ENCODE measurements around the gene HEG1.
"Not testable (repeated sequence)": the region's sequence is repeated elsewhere in the genome, so short reads cannot be mapped to it uniquely, and the experiment has no call there.

Gene HEG1

DNA sequence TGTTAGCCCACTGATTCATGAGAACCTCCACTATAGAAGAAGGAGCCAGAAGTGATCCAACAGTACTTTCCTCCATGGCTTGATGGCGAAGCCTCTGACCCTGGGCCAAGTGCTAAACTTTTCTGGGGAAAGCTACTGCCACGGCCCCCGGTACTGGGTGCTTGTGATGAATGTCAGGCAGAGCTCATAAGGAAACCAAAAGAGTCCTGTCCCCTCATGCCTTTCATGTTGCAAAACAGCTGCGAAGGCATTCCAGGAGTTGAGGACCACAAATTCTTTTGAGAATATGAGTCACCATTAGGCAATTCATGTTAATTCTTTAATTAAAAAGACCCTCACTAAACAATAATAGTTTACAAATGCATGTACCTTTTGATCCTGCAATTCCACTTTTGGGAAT is 26.5 kb upstream of the HEG1 start:
- not testable (repeated sequence) for H3K79me2 ChIP-seq (ENCODE audit: control insufficient read depth, insufficient read depth, low read length, unreplicated experiment); H3K36me3 ChIP-seq (ENCODE audit: insufficient read depth, low read length); H3K27ac ChIP-seq (ENCODE audit: low read depth, low read length); H3K27me3 ChIP-seq (ENCODE audit: insufficient read depth, low read length); H3K4me3 ChIP-seq (ENCODE audit: low read depth, low read length); H2AFZ ChIP-seq (ENCODE audit: low read length, unreplicated experiment)
- peaks cover 31% of the 10 kb centered on the region for H3K4me1 ChIP-seq (ENCODE audit: control insufficient read depth, insufficient read depth, low read length, unreplicated experiment)

DNA sequence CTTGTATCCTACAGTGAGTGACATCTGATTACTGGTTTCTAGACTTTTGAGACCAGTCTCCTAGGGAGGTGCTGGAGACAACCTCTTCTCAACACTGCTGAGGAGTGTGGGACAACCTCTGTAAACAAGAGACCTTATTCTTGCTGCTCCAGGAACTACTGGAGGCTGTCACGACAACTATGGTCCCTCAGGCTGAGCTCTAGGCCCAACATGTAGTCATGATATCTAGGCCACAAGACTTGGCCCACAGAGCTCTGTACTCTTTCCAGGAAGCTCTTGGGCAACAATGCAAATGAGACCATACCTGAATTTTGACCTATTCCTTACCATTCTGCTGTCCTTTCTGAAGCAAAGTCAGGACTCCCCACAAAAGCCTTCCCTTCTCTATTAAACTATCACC is 24.3 kb upstream of the HEG1 start:
- Histone ChIP-seq H3K27ac (ENCODE audit: low read depth, low read length) (no peak overlapping the region), H3K4me1 (ENCODE audit: control insufficient read depth, insufficient read depth, low read length, unreplicated experiment) (peaks cover 28% of the 10 kb centered on the region), H2AFZ (ENCODE audit: low read length, unreplicated experiment) (no peak overlapping the region), H3K27me3 (ENCODE audit: insufficient read depth, low read length) (no peaks in the 10 kb centered on the region), H3K79me2 (ENCODE audit: control insufficient read depth, insufficient read depth, low read length, unreplicated experiment) (no peaks in the 10 kb centered on the region), H3K4me3 (ENCODE audit: low read depth, low read length) (no peak overlapping the region), H3K36me3 (ENCODE audit: insufficient read depth, low read length) (no peaks in the 10 kb centered on the region)

DNA sequence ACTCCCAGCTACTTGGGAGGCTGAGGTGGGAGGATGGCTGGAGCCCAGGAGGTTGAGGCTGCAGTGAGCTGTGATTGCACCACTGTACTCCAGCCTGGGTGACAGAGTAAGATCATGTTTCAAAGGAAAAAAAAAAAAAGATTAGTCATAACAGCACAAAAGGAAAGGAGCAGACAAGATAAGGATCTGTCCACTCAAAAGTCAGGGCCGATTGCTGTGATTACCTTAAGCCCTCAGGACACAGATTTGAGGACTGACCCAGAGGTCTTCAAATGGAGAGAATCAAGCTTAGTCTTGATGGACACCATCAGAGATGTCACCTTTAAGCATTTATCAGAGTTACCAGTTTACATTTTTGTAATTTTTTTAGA is 23.9 kb upstream of the HEG1 start:
- Histone ChIP-seq H3K27me3 (ENCODE audit: insufficient read depth, low read length) (no peaks in the 10 kb centered on the region), H3K36me3 (ENCODE audit: insufficient read depth, low read length) (no peaks in the 10 kb centered on the region), H3K27ac (ENCODE audit: low read depth, low read length) (no peak overlapping the region), H3K4me3 (ENCODE audit: low read depth, low read length) (no peak overlapping the region), H2AFZ (ENCODE audit: low read length, unreplicated experiment) (no peak overlapping the region), H3K4me1 (ENCODE audit: control insufficient read depth, insufficient read depth, low read length, unreplicated experiment) (peaks cover 26% of the 10 kb centered on the region), H3K79me2 (ENCODE audit: control insufficient read depth, insufficient read depth, low read length, unreplicated experiment) (no peaks in the 10 kb centered on the region)

DNA sequence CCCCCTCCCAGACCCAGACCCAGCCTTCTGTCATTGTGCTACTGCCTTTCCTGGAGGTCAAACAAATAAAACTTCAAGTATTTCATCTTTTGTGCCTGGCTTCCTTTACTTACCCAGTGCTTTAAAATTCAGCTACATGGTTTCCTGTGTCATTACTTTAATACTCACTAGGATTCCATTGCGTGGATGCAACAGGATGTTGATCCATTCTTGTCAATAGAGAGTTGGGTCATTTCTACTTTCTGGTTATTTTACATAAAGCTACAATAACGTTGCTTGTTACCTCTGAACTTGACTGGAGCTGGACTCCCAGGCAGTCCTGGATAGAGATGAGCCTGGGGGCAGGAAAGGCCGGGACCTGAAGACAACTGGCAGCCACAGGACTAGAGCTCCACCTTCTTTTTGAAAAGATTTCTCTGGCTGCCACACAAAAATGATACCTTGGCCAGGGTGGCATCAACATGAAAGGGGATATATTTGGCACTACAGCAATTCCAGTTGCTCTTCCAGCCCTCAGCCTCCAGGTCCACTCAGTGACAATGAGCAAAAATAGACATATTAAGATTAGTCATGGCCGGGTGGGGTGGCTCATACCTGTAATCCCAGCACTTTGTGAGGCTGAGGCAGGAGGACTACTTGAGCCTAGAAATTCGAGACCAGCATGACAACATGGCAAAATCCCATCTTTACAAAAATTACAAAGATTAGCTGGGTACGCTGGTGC is 23.3 kb upstream of the HEG1 start:
- Histone ChIP-seq H3K27me3 (ENCODE audit: insufficient read depth, low read length) (no peaks in the 10 kb centered on the region), H3K36me3 (ENCODE audit: insufficient read depth, low read length) (no peaks in the 10 kb centered on the region), H3K4me3 (ENCODE audit: low read depth, low read length) (no peak overlapping the region), H3K79me2 (ENCODE audit: control insufficient read depth, insufficient read depth, low read length, unreplicated experiment) (no peaks in the 10 kb centered on the region), H3K4me1 (ENCODE audit: control insufficient read depth, insufficient read depth, low read length, unreplicated experiment) (peaks cover 26% of the 10 kb centered on the region), H3K27ac (ENCODE audit: low read depth, low read length) (no peak overlapping the region), H2AFZ (ENCODE audit: low read length, unreplicated experiment) (no peak overlapping the region)

DNA sequence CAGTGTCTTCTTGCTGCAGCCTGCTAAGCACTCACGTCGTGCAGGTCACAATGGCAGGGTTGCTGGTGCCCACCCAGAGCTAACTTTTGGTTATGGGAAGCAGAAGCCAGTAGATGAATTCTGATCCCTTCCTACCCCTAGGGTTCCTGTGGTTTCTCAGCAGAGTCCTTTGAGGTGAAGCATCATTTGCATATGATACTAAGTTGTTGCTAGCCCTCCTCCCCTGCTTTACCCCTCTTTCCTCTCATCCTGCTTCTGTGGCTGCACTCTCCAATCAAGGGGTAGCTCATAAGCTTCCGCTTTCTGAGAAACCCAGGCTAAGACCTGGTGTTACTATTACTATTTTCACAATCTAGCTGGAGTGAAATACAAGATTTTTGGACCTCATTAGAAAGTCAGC is 22.1 kb upstream of the HEG1 start:
- Histone ChIP-seq H2AFZ (ENCODE audit: low read length, unreplicated experiment) (no peak overlapping the region), H3K27me3 (ENCODE audit: insufficient read depth, low read length) (no peaks in the 10 kb centered on the region), H3K4me3 (ENCODE audit: low read depth, low read length) (no peak overlapping the region), H3K36me3 (ENCODE audit: insufficient read depth, low read length) (no peaks in the 10 kb centered on the region), H3K27ac (ENCODE audit: low read depth, low read length) (no peak overlapping the region), H3K79me2 (ENCODE audit: control insufficient read depth, insufficient read depth, low read length, unreplicated experiment) (no peaks in the 10 kb centered on the region), H3K4me1 (ENCODE audit: control insufficient read depth, insufficient read depth, low read length, unreplicated experiment) (peaks cover 23% of the 10 kb centered on the region)

DNA sequence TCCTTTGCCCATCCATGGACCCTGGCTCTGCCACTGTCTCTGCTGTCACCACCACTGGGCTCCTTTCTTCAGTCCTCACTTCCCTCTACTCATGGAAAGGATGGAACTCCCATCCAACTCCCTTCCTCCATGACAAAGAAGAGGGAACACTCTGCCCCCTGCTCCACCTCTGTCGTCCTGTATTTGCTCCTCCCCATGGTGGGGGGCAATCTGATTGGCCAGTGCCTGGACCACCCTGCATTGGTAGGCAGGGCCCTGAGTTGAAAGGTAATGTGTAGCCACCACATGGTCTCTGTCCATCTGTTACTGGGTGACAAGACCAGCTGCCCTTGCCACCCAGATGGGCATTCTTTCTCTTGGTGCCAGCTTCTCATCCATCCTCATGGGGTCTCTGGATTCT is 20.7 kb upstream of the HEG1 start:
- Histone ChIP-seq H3K36me3 (ENCODE audit: insufficient read depth, low read length) (no peaks in the 10 kb centered on the region), H3K4me3 (ENCODE audit: low read depth, low read length) (no peak overlapping the region), H2AFZ (ENCODE audit: low read length, unreplicated experiment) (no peak overlapping the region), H3K79me2 (ENCODE audit: control insufficient read depth, insufficient read depth, low read length, unreplicated experiment) (no peaks in the 10 kb centered on the region), H3K27ac (ENCODE audit: low read depth, low read length) (no peak overlapping the region), H3K4me1 (ENCODE audit: control insufficient read depth, insufficient read depth, low read length, unreplicated experiment) (peaks cover 11% of the 10 kb centered on the region), H3K27me3 (ENCODE audit: insufficient read depth, low read length) (no peaks in the 10 kb centered on the region)

DNA sequence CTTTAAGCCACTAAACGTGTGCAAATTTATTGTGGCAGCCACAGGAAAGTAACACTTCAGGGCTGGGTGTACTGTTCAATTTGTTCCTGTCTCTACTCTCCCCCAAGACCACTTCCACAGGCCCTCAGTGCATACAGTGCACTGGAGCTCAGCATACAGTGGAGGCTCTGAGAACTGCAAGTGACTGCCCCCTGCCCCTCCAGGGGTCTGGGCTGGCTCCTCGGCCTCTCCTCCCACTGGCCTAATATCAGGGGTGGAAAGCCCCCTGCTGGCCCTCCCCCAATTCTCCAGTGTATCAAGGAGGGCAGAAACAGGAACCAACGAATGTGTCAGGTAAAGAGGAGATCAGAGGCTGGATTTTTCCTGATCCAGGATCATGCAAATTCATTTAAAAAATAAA is 19.9 kb upstream of the HEG1 start:
- no peak overlapping the region for H3K27ac ChIP-seq (ENCODE audit: low read depth, low read length)
- no peaks in the 10 kb centered on the region for H3K36me3 ChIP-seq (ENCODE audit: insufficient read depth, low read length)
- H3K79me2 ChIP-seq (ENCODE audit: control insufficient read depth, insufficient read depth, low read length, unreplicated experiment): no peaks in the 10 kb centered on the region
- peaks cover 11% of the 10 kb centered on the region for H3K4me1 ChIP-seq (ENCODE audit: control insufficient read depth, insufficient read depth, low read length, unreplicated experiment)
- no peak overlapping the region for H3K4me3 ChIP-seq (ENCODE audit: low read depth, low read length)
- H2AFZ ChIP-seq (ENCODE audit: low read length, unreplicated experiment): no peak overlapping the region
- H3K27me3 ChIP-seq (ENCODE audit: insufficient read depth, low read length): no peaks in the 10 kb centered on the region

DNA sequence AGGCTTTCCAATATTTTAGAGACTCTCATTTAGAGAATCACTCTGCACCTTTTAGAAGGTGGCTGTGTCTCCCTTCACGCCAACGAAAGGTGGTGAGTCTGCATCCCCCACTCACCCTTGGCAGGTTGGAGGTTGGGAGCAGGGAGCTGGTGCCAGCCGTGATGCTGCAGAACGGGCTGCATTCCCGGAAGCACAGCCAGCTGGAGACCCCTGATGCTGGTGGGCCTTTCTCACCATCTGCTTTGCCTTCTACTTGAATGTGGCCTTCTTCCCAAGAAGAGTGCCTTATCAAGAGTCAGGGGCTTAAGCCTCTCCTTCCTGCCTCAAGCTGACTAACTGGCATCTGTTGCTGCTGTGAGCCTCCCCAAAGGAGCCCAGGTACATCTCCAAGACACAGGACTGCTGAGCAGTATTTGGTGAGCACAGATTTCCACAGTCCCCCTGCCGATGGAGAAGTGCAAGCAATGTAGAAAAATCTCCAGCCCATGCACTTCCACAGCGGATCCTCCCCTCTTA is 17.7 kb upstream of the HEG1 start:
- H3K27ac ChIP-seq (ENCODE audit: low read depth, low read length): no peak overlapping the region
- H3K36me3 ChIP-seq (ENCODE audit: insufficient read depth, low read length): no peaks in the 10 kb centered on the region
- H3K27me3 ChIP-seq (ENCODE audit: insufficient read depth, low read length): no peaks in the 10 kb centered on the region
- no peak overlapping the region for H2AFZ ChIP-seq (ENCODE audit: low read length, unreplicated experiment)
- no peaks in the 10 kb centered on the region for H3K4me1 ChIP-seq (ENCODE audit: control insufficient read depth, insufficient read depth, low read length, unreplicated experiment)
- no peak overlapping the region for H3K4me3 ChIP-seq (ENCODE audit: low read depth, low read length)
- H3K79me2 ChIP-seq (ENCODE audit: control insufficient read depth, insufficient read depth, low read length, unreplicated experiment): no peaks in the 10 kb centered on the region

DNA sequence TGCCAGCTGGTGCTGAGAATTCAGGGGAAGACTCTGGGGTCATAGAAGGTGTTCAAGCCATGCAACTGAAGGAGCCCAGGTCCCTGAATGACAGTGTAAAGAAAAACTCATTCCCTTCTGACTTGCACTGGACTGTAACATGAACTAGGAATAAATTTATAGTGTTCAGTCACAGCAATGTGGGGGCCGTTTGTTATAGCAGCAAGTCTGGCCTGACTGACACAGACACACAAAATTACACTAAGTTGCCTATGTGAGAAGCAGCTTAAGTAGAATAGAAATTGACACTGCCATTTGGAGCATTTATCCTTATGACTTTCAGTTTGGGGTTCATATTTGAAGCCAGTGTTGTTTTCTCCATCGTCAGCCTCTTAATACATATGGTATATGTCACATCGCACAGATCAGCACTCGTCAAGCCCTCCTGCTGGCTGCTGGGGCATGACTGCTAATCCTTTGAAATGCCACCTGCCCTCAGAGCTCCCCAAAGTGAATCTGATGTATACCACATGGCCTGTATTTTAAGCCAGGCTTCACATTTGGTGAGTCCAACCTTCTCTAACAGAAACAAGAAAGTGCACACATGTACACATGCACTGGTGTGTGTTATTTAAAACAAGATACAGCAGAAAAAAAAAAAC is 17.1 kb upstream of the HEG1 start:
- no peaks in the 10 kb centered on the region for H3K79me2 ChIP-seq (ENCODE audit: control insufficient read depth, insufficient read depth, low read length, unreplicated experiment)
- no peak overlapping the region for H3K27ac ChIP-seq (ENCODE audit: low read depth, low read length)
- H3K27me3 ChIP-seq (ENCODE audit: insufficient read depth, low read length): no peaks in the 10 kb centered on the region
- H3K36me3 ChIP-seq (ENCODE audit: insufficient read depth, low read length): no peaks in the 10 kb centered on the region
- H2AFZ ChIP-seq (ENCODE audit: low read length, unreplicated experiment): no peak overlapping the region
- no peaks in the 10 kb centered on the region for H3K4me1 ChIP-seq (ENCODE audit: control insufficient read depth, insufficient read depth, low read length, unreplicated experiment)
- no peak overlapping the region for H3K4me3 ChIP-seq (ENCODE audit: low read depth, low read length)

DNA sequence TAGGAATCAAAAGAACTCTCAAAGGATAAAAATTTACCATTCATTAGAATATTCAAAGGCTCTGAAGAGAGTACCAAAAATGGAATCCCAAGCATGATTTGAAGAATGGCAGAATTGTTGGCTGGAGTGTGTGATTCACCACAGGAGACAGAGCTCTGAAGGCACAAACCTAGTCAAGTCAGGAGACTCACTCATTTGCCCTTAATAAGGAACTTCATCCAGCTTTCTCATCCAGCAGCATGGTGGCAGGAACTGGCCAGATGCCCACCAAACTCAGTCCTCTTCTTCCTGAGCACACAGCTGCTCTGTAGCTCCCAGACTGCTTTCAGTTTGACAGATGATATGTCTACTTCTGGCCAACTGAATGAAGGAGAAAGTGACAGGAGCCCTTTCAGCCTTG is 16.5 kb upstream of the HEG1 start:
- Histone ChIP-seq H3K79me2 (ENCODE audit: control insufficient read depth, insufficient read depth, low read length, unreplicated experiment) (no peaks in the 10 kb centered on the region), H3K27me3 (ENCODE audit: insufficient read depth, low read length) (no peaks in the 10 kb centered on the region), H2AFZ (ENCODE audit: low read length, unreplicated experiment) (no peak overlapping the region), H3K27ac (ENCODE audit: low read depth, low read length) (no peak overlapping the region), H3K4me1 (ENCODE audit: control insufficient read depth, insufficient read depth, low read length, unreplicated experiment) (no peaks in the 10 kb centered on the region), H3K36me3 (ENCODE audit: insufficient read depth, low read length) (no peaks in the 10 kb centered on the region), H3K4me3 (ENCODE audit: low read depth, low read length) (no peak overlapping the region)
